NCI-H1694 (cell line): ENCODE results near the gene DRP2.
"Not testable (repeated sequence)": the region's sequence is repeated elsewhere in the genome, so short reads cannot be mapped to it uniquely, and the experiment has no call there.

Source experiments
- DNase-seq: peaks from one replicate; lab custom pipeline; 2025; lab: John Stamatoyannopoulos, UW

Gene DRP2, protein sequence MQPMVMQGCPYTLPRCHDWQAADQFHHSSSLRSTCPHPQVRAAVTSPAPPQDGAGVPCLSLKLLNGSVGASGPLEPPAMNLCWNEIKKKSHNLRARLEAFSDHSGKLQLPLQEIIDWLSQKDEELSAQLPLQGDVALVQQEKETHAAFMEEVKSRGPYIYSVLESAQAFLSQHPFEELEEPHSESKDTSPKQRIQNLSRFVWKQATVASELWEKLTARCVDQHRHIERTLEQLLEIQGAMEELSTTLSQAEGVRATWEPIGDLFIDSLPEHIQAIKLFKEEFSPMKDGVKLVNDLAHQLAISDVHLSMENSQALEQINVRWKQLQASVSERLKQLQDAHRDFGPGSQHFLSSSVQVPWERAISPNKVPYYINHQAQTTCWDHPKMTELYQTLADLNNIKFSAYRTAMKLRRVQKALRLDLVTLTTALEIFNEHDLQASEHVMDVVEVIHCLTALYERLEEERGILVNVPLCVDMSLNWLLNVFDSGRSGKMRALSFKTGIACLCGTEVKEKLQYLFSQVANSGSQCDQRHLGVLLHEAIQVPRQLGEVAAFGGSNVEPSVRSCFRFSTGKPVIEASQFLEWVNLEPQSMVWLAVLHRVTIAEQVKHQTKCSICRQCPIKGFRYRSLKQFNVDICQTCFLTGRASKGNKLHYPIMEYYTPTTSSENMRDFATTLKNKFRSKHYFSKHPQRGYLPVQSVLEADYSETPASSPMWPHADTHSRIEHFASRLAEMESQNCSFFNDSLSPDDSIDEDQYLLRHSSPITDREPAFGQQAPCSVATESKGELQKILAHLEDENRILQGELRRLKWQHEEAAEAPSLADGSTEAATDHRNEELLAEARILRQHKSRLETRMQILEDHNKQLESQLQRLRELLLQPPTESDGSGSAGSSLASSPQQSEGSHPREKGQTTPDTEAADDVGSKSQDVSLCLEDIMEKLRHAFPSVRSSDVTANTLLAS

DNA sequence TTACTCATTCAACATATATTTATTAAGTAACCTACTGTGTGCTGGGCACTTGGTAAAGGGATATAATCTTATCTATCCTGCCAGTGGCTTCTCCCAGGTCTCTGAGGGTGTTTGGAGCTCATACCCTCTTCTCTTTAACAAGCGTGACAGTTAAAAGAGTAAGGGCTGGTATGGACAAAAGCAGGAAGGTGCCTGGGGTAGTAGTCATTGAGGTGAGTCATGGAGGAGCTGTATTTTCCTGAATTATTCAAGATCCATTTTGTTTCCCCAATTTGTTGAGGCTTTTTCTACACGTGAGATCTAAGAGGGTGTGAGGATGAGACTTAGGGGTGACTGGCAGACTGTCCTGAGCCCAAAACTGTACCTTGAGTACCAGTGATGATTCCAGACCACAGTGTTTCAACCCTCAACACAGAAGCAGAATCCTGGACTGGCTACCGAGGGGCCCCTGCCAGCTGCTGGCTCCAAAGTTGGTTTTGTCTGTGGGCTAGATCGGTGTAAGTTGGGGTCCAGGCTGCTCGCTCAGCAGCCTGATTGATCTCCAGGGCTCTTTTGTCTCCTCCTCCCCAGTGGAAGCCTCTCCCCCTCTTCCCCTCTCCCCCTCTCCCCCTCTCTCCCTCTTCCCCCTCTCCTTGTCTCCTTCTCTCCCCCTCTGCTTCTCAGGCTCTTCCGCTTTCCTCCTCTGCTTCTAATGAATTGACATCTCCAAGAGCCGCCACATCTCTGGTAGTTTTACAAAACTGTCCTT is at the start of gene DRP2:
DRP2 (plus strand) TSS at position 671 of the 748 bp plus-strand sequence. CDS start 11,862 bp downstream, outside the sequence.
- DNase-seq, result no peak

DNA sequence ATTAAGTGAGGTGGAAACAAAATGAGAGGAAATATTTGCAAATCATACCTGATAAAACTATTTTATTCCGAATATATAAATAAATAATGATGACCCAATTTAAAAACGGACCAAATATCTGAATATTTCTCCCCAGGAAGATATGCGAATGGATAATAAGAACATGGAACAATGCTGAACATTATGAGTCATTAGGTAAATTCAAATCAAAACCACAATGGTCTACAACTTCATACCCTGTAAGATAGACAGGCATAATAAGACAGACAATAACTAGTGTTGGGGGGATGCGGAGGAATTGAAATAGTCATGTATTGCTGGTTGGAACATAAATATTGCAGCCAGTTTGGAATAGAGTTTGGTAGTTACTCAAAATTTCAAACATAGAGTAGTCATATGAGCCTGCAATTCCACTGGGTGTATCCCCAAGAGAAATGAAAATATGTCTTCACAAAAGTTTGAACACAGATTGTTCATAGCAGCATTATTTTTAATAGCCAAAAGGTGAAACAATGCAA is 47.6 kb upstream of the DRP2 start:
- no peak for DNase-seq

GRCh38 chrX:101176439-101176838 is 43.1 kb upstream of the DRP2 start:
- no peak for DNase-seq

- peak; percentile 36 for DNase-seq
Measured at GRCh38 chrX:101184876-101185275, 34.7 kb upstream of the DRP2 start.

- DNase-seq, result not testable (repeated sequence)
Measured at GRCh38 chrX:101187961-101188360, 31.6 kb upstream of the DRP2 start.

- no peak for DNase-seq
Measured at GRCh38 chrX:101190736-101191135, 28.9 kb upstream of the DRP2 start.

GRCh38 chrX:101191217-101191750 is 28.3 kb upstream of the DRP2 start:
- DNase-seq, result no peak

- no peak for DNase-seq
Measured at GRCh38 chrX:101195442-101196173, 24.0 kb upstream of the DRP2 start.

DNA sequence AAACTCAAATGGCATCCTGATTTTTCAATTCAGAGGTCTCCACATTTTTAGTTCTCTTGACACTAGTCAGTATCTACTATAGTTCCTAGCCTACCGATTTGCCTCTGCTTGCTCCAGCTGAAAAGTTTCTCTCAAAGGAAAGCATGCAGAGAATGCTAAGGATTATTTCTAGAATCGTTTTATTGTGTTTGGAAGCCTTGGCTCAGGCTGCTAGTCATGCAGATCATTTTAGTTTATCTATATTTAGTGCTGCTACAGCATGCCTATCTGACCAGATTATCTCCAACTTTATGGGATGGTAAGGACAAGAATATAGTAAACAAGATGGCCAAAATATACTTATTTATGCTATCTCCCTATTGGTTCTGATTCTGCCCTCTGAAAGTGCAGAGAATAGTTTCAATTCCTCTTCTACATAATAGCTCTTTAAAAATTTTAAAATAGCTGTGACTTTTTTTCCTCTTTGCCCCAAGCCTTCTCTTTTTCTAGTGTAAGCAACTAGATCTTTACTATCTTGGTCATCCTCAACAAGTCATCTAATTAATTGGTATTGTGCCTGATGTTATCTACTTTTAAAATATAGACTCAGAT is 15.7 kb upstream of the DRP2 start:
- no peak for DNase-seq

GRCh38 chrX:101206471-101206870 is 13.1 kb upstream of the DRP2 start:
- peak; percentile 49 for DNase-seq

GRCh38 chrX:101208152-101208905 is 11.3 kb upstream of the DRP2 start:
- no peak for DNase-seq

- DNase-seq, result peak; percentile 5
Measured at GRCh38 chrX:101210630-101211029, 9.0 kb upstream of the DRP2 start.

DNA sequence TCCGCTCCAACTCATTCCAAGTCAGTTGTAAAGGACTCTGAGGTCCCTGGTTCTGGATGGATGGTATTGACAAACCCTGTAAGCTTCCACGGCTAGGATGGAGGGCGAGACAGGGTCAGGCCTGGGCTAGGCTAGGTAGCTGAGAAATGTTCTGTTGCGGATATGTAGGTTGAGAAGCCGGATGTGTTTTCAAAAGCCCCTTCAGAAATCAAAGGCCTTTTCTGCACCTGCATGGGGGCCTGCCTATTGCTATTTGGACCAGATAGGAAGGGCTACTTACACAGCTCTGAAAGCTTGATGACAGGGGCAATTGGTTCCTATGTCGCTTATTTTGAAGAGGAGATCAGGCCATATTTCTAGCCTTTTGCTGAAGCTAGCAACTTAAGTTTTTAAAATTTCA is 1.9 kb upstream of the DRP2 start:
- no peak for DNase-seq

DNA sequence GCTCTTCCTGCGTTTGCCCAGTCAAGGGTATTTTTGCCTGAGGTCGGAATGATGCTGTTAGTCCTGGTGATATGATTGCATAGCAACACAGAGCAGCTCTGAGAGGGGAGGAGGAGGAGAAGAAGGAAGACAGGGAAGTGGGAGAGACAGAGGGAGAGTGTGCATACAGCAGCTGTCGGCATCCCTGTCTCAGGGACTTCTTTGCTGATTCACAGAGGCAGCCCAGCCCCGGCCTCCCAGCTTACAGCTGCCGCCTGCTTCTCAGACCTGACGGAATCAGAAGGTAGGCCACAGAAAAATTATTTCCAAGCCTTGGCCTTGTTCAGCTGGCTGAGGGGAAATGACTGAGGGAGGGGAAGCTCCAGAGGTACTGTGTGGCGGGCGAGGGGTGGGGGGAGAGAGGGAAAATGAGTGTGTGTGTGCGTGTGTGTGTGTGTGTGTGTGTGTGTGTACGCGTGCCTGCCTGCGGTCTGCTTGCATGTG is 319 bp downstream of the DRP2 start:
- DNase-seq, result no peak

- DNase-seq, result no peak
Measured at GRCh38 chrX:101220662-101221260, 1.2 kb downstream of the DRP2 start.

GRCh38 chrX:101223226-101223625 is 3.6 kb downstream of the DRP2 start:
- DNase-seq, result no peak

- no peak for DNase-seq
Measured at GRCh38 chrX:101229170-101229569, 9.6 kb downstream of the DRP2 start.

GRCh38 chrX:101230636-101231035 is 11.1 kb downstream of the DRP2 start:
- DNase-seq, result no peak

DNA sequence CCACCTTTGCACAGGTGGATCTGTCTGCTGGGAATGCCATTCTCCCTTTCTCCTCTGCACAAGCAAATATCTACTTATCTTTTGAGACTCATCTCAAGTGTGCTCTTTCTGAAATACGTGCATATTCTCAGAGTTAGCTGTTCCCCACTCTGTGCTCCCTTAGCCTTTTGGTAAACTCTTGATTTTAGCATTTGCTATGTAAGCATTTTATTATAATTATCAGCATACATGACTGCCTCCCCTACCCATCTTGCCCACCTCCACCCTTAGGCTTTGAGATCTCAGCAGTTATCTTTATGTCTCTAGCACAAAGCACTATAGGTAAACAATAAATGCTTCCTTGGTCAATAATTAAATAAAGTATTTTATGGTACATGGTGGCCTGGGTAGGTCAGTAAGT is 11.5 kb downstream of the DRP2 start:
- DNase-seq, result no peak
